ENCODE results near the gene NRTN. TPM values are rescaled to one million over a fixed set of nuclear protein-coding genes. Genes with fewer than 3 reads are reported as not detected.
A peak's percentile ranks its signal among the peaks of the same experiment; 100 is the strongest.

NRTN gene
- total RNA-seq, 4 donors from 2014 or later = 12.9 to 53.0 (median 29.5) TPM

DNA sequence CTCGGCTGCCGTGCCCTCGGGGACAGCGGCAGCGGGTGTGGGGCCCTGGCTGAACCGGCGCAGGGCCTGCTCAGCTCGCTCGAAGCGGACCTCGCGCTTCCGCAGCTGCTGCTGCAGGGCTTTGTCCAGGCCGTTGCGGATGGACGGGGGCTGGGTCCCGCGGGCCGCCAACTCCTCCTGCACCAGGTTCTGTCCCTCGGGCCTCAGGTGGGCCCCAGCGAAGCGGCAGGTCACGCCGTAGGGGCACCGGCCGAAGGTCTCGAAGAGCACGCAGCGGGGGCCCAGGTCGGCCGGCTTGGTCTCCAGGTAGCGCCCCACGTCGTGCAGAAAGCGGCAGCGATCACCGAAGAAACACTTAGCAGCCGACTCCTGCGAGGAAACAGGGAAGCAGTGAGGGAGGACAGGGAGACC, 15.5 kb upstream of the NRTN start:
- no peak overlapping the region for H3K4me3 ChIP-seq
- 94% methylated on average over 29 of the region's 39 CpGs for WGBS
- H3K36me3 ChIP-seq = peaks cover 57 to 58% (median 57%) of the 10 kb centered on the region in 4 donors
- intact Hi-C loops (cut with DNase I) = no loop called here
- no peaks in the 10 kb centered on the region for H3K9me3 ChIP-seq
- H3K27me3 ChIP-seq = no peaks in the 10 kb centered on the region
- peaks cover 7 to 12% (median 9%) of the 10 kb centered on the region in 4 donors for H3K4me1 ChIP-seq
- no peak overlapping the region for H3K27ac ChIP-seq (replicated peaks in 1 of 4)
- no peak for DNase-seq (ENCODE audit: extremely low spot score)
- TF ChIP-seq POLR2A (IDR thresholded peaks at IDR 0.05; ENCODE audit: low read depth) (no peak), EP300 (IDR thresholded peaks at IDR 0.05) (no peak), POLR2AphosphoS5 (IDR thresholded peaks at IDR 0.05) (no peak)
- TF ChIP-seq, protein P1, sequence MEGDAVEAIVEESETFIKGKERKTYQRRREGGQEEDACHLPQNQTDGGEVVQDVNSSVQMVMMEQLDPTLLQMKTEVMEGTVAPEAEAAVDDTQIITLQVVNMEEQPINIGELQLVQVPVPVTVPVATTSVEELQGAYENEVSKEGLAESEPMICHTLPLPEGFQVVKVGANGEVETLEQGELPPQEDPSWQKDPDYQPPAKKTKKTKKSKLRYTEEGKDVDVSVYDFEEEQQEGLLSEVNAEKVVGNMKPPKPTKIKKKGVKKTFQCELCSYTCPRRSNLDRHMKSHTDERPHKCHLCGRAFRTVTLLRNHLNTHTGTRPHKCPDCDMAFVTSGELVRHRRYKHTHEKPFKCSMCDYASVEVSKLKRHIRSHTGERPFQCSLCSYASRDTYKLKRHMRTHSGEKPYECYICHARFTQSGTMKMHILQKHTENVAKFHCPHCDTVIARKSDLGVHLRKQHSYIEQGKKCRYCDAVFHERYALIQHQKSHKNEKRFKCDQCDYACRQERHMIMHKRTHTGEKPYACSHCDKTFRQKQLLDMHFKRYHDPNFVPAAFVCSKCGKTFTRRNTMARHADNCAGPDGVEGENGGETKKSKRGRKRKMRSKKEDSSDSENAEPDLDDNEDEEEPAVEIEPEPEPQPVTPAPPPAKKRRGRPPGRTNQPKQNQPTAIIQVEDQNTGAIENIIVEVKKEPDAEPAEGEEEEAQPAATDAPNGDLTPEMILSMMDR (IDR thresholded peaks at IDR 0.05) = no peak

DNA sequence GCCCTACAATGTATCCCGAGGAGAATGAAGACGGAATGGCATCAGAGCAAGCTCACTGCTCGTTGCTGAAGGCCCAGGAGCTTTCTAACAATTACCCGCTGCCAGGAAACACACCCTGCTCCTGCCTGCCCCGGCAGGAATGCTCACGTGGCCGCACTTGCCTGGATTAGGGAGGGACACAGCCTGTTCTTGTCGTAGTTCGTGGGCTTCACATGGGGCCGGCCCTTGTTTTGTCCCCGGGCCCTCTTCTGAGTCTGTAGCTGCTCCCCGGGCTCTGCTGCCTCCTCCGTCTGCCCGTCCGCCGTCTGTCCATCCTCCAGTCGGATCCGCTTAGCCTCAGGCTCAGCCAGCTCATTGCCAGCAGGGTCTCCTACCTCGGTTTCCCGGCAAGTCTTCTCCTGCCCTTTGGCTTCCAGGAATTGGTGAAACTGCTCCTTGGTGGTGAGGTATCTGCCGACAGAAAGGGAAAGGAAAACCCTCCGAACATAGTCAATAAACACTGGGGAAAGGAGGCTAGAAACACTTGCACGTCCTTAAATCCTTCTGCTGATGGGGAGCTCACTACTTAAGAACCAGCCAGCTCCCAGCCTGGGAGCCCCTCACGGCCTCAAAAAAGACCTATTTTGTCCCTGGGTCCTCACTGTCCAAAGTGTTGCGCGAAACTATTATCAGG, 14.8 kb upstream of the NRTN start:
- Histone ChIP-seq H3K9me3 (no peaks in the 10 kb centered on the region), H3K27ac (replicated peaks in 1 of 4) (peak overlapping the region; percentile 97 to 99 (median 98)), H3K27me3 (no peaks in the 10 kb centered on the region), H3K4me3 (peak overlapping the region; percentile 79 to 96 (median 90)), H3K4me1 (peaks cover 7 to 12% (median 9%) of the 10 kb centered on the region in 4 donors), H3K36me3 (peaks cover 50 to 51% (median 51%) of the 10 kb centered on the region in 4 donors)
- DNase-seq (ENCODE audit: extremely low spot score) = no peak
- intact Hi-C loops (cut with DNase I) = no loop called here
- WGBS = 82% methylated on average over 24 of the region's 26 CpGs
- TF ChIP-seq, protein P1 (IDR thresholded peaks at IDR 0.05) = no peak
- TF ChIP-seq EP300 (IDR thresholded peaks at IDR 0.05) = no peak
- no peak for TF ChIP-seq POLR2AphosphoS5 (IDR thresholded peaks at IDR 0.05)
- TF ChIP-seq POLR2A (IDR thresholded peaks at IDR 0.05; ENCODE audit: low read depth) = no peak

DNA sequence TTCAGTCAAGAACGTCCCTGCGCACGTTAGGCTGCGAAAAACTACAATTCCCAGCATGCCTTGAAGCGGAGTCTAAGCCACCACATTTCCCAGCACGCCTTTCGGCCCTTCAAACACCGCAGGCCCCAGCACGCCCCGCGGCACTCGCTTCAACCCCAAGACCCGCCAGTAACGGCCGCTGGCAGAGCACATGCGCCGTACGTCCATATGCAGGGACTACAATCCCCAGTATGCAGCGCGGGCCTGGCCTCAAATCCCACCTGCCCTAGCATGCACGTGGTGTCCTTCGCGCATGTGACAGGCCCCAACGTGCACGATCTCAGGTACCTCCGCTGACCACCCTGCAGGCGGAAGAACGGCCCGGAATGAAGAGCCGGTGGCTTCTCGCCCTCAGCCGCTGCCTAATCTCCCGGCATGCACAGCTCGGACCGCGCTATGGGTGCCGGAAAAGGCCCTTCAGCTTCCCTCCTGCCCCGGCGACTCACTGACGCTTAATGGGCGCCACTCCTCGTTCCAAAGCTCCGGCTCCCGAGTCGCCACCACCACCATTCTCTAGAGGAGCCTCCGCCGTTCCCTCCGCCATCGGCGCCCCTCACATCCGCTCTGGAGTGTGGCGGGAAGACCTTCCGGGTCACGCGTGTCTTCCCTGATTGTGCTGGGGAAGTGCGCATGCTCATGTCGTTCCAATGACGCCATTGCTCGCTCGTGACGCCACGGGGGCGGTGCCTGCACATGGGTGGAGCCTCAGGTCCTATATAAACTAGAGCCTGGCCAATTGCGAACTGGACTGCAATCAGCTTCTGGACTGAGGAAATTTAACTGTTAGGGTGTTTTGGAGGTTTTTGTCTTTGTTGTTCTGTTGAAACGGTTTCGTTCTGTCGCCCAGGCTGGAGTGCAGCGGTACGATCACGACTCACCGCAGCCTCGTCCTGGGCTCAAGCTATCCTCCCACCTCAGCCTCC, 14.0 kb upstream of the NRTN start, which contains the start of gene DUS3L:
Gene DUS3L, minus strand, starts transcription at position 605 of the 962 bp plus-strand sequence. Its CDS starts 22 bp downstream, at position 583.
- DNase-seq (ENCODE audit: extremely low spot score) = peak; percentile 99
- TF ChIP-seq POLR2AphosphoS5 (IDR thresholded peaks at IDR 0.05) = peak; percentile 93 to 96
- peak; percentile 45 for TF ChIP-seq POLR2A (IDR thresholded peaks at IDR 0.05; ENCODE audit: low read depth)
- TF ChIP-seq EP300 (IDR thresholded peaks at IDR 0.05) = peak; percentile 59
- TF ChIP-seq, protein P1 (IDR thresholded peaks at IDR 0.05) = no peak
- no peaks in the 10 kb centered on the region for H3K27me3 ChIP-seq
- peak within 1 kb of the TSS; percentile 97 to 99 (median 98) for H3K27ac ChIP-seq (replicated peaks in 1 of 4)
- 22% methylated on average over 34 of the region's 72 CpGs for WGBS
- peak within 1 kb of the TSS; percentile 79 to 96 (median 90) for H3K4me3 ChIP-seq
- peaks cover 7 to 12% (median 9%) of the 10 kb centered on the region in 4 donors for H3K4me1 ChIP-seq
- intact Hi-C loops (cut with DNase I) = no loop called here
- peaks cover 42 to 43% (median 43%) of the 10 kb centered on the region in 4 donors for H3K36me3 ChIP-seq
- no peaks in the 10 kb centered on the region for H3K9me3 ChIP-seq

DNA sequence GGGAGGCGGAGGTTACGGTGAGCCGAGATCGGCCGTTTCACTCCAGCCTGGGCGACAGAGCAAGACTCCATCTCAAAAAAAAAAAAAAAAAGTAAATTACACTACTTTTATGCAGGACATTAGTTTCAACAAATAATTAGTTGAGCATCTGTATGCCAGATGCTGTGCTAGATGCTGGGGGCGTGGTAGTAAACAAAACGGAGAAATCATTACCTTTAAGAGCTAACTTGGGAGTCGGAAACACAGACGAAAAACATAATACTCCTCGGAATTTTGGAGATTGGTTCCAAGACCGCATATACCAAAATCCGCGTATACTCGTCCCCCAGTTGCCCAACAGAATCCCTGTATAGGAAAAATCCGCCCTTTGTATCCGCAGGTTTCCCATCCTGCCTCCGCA, 12.6 kb upstream of the NRTN start:
- Histone ChIP-seq H3K4me1 (peaks cover 7 to 12% (median 9%) of the 10 kb centered on the region in 4 donors), H3K9me3 (no peaks in the 10 kb centered on the region), H3K27me3 (no peaks in the 10 kb centered on the region), H3K4me3 (no peak overlapping the region), H3K27ac (replicated peaks in 1 of 4) (no peak overlapping the region), H3K36me3 (peaks cover 28 to 29% (median 29%) of the 10 kb centered on the region in 4 donors)
- WGBS = 94% methylated on average over 18 of the region's 18 CpGs
- intact Hi-C loops (cut with DNase I) = no loop called here
- no peak for DNase-seq (ENCODE audit: extremely low spot score)
- TF ChIP-seq POLR2AphosphoS5 (IDR thresholded peaks at IDR 0.05) (no peak), POLR2A (IDR thresholded peaks at IDR 0.05; ENCODE audit: low read depth) (no peak), EP300 (IDR thresholded peaks at IDR 0.05) (no peak)
- TF ChIP-seq, protein P1 (IDR thresholded peaks at IDR 0.05) = no peak
